ENCODE results near the gene KIAA0319L.

KIAA0319L gene

GRCh38 chr1:35390600-35391494 lies 166.4 kb downstream of the KIAA0319L start:
- Mint-ChIP-seq H3K9me3 (no peaks in the 10 kb centered on the region), H3K4me1 (ENCODE audit: low read depth) (peaks cover 1% of the 10 kb centered on the region), H3K27ac (no peak overlapping the region), H3K4me3 (no peak overlapping the region), H3K36me3 (ENCODE audit: low read depth) (peaks cover 33% of the 10 kb centered on the region), H3K27me3 (ENCODE audit: low read depth) (no peaks in the 10 kb centered on the region)
- DNase-seq (ENCODE audit: low spot score): no peak

DNA sequence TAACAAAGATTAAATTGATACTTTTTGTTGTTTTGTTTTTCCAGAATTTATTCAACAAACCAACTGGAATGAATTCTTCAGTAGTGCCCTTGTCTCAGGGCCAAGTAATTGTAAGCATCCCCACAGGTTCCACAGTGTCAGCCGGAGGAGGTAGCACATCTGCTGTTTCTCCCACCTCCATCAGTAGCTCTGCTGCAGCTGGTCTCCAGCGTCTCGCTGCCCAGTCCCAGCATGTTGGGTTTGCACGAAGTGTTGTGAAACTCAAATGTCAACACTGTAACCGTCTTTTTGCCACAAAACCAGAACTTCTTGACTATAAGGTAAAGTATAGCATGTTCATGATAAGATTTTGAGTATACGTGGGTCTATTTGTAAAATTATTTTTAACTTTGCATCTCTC lies 170.2 kb downstream of the KIAA0319L start:
- Mint-ChIP-seq H3K27ac (no peak overlapping the region), H3K4me3 (no peak overlapping the region), H3K36me3 (ENCODE audit: low read depth) (peaks cover 23% of the 10 kb centered on the region), H3K27me3 (ENCODE audit: low read depth) (no peaks in the 10 kb centered on the region), H3K4me1 (ENCODE audit: low read depth) (no peaks in the 10 kb centered on the region), H3K9me3 (no peaks in the 10 kb centered on the region)
- DNase-seq (ENCODE audit: low spot score): no peak

DNA sequence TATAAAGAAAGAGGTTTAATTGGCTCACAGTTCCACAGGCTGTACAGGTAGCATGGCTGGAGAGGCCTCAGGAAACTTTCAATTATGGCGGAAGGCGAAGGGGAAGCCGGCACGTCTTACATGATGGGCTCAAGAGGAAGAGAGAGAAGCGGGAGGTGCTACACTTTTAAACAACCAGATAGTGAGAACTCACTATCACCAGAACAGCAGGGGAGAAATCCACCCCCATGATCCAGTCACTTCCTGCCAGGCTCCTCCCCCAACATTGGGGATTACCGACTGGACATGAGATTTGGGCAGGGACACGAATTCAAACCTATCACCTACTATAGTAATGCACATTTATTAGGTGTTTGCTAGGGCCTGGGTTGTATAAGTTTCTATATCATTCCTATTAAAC lies 170.9 kb downstream of the KIAA0319L start:
- no peak for DNase-seq (ENCODE audit: low spot score)
- H3K27me3 Mint-ChIP-seq (ENCODE audit: low read depth): no peaks in the 10 kb centered on the region
- peak overlapping the region; percentile 17 for H3K27ac Mint-ChIP-seq
- no peaks in the 10 kb centered on the region for H3K4me1 Mint-ChIP-seq (ENCODE audit: low read depth)
- H3K4me3 Mint-ChIP-seq: no peak overlapping the region
- H3K9me3 Mint-ChIP-seq: no peaks in the 10 kb centered on the region
- H3K36me3 Mint-ChIP-seq (ENCODE audit: low read depth): peaks cover 23% of the 10 kb centered on the region

Data from T-helper 2 cell treated with Interferon-gamma antibody and Interleukin-4, amounts not matched to agents 5 μg/mL and 100 μg/mL, for 36 hours (primary cell).